ENCODE data around the gene PEX7. TPM values are rescaled to one million over a fixed set of nuclear protein-coding genes. Genes with fewer than 3 reads are reported as not detected.

The PEX7 gene
- polyA plus RNA-seq, 3 donors: 3.0 to 6.1 (median 3.9) TPM

DNA sequence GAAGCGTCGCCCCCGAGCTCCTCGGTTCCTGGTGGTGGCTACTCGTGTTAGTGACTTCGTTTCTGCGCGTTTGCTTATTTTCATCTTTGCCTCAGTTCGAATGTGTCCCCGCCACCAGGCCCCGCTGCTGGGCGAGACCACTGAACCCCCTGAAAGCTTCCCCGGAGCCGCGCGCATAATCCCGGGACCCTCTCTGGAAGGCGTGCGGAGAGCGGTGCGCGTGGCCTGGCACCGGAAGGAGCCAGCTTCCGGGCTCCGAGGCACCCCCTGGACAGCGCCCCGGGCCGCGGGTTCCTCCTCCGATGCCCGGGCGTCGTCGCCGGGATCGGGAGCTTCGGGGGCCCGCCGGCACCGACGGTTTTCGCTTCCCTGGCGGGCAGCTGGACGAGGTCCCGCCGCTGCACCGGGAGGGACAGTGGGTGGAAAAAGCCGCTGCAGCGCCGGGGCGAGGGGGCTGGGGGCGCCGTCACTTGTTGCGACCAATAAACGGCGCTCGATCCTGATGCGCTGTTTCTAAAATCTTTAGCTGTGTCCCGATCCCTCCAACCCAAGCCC is 99.1 kb downstream of the PEX7 start:
- peaks cover 0 to 28% of the 10 kb centered on the region in 2 donors for H3K9me3 ChIP-seq (replicated peaks in 1 of 2; ENCODE audit: control insufficient read depth in 1 of 2, insufficient read depth in 1 of 2, low read length in 2 of 2)
- H3K27me3 ChIP-seq (ENCODE audit: control insufficient read depth in 2 of 2, insufficient read depth in 2 of 2, low read length in 2 of 2): peaks cover 55 to 79% of the 10 kb centered on the region in 2 donors
- H3K36me3 ChIP-seq (replicated peaks in 1 of 2; ENCODE audit: control insufficient read depth in 1 of 2, insufficient read depth in 2 of 2, low read length in 2 of 2): no peaks in the 10 kb centered on the region
- TF ChIP-seq, protein P1, sequence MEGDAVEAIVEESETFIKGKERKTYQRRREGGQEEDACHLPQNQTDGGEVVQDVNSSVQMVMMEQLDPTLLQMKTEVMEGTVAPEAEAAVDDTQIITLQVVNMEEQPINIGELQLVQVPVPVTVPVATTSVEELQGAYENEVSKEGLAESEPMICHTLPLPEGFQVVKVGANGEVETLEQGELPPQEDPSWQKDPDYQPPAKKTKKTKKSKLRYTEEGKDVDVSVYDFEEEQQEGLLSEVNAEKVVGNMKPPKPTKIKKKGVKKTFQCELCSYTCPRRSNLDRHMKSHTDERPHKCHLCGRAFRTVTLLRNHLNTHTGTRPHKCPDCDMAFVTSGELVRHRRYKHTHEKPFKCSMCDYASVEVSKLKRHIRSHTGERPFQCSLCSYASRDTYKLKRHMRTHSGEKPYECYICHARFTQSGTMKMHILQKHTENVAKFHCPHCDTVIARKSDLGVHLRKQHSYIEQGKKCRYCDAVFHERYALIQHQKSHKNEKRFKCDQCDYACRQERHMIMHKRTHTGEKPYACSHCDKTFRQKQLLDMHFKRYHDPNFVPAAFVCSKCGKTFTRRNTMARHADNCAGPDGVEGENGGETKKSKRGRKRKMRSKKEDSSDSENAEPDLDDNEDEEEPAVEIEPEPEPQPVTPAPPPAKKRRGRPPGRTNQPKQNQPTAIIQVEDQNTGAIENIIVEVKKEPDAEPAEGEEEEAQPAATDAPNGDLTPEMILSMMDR (IDR thresholded peaks at IDR 0.05): no peak
- no peaks in the 10 kb centered on the region for H4K20me1 ChIP-seq (ENCODE audit: insufficient read depth, low read length)
- no peak overlapping the region for H3K27ac ChIP-seq (ENCODE audit: low read depth in 1 of 2, low read length in 2 of 2)
- Mint-ChIP-seq H3K4me1 (peaks cover 35% of the 10 kb centered on the region), H3K4me3 (peak overlapping the region; percentile 79 to 92), H3K27me3 (ENCODE audit: low read depth in 3 of 3) (peaks cover 75 to 87% (median 75%) of the 10 kb centered on the region in 3 donors), H3K36me3 (peaks cover 3 to 12% of the 10 kb centered on the region in 2 donors), H3K9me3 (peaks cover 0 to 20% (median 14%) of the 10 kb centered on the region in 7 donors), H3K27ac (peak overlapping the region in 2 of 7 donors; percentile 36 to 66)
- 1% methylated on average over 57 of the region's 59 CpGs for WGBS (ENCODE audit: insufficient coverage)
- peak overlapping the region; percentile 59 for H2AFZ ChIP-seq (ENCODE audit: insufficient read depth, low read depth, low read length, poor library complexity, severe bottlenecking)
- peaks cover 34 to 41% of the 10 kb centered on the region in 2 donors for H3K4me1 ChIP-seq (ENCODE audit: control insufficient read depth in 1 of 2, insufficient read depth in 2 of 2, low read length in 2 of 2)
- H3K4me3 ChIP-seq (replicated peaks in 1 of 3; ENCODE audit: low read depth in 2 of 3, low read length in 3 of 3): peak overlapping the region; percentile 28 to 74 (median 28)
- no peaks in the 10 kb centered on the region for H3K79me2 ChIP-seq (ENCODE audit: insufficient read depth, low read length)
- DNase-seq: no peak
- intact Hi-C loops (cut with micrococcal nuclease): no loop called here
- H3K4me2 ChIP-seq (replicated peaks; ENCODE audit: extremely low read depth, low read length, poor library complexity, severe bottlenecking): peak overlapping the region; percentile 79
- peak overlapping the region; percentile 27 for H3K9ac ChIP-seq (ENCODE audit: insufficient read depth, low read length, poor library complexity, severe bottlenecking)

- peaks cover 35% of the 10 kb centered on the region for H3K4me1 Mint-ChIP-seq
- WGBS (ENCODE audit: insufficient coverage): under 1% methylated on average over 77 of the region's 86 CpGs
- Histone ChIP-seq H3K27ac (ENCODE audit: low read depth in 1 of 2, low read length in 2 of 2) (no peak within 1 kb of the TSS), H3K9ac (ENCODE audit: insufficient read depth, low read length, poor library complexity, severe bottlenecking) (peak within 1 kb of the TSS; percentile 27), H3K4me3 (replicated peaks in 1 of 3; ENCODE audit: low read depth in 2 of 3, low read length in 3 of 3) (peak within 1 kb of the TSS; percentile 28 to 74 (median 28)), H3K27me3 (ENCODE audit: control insufficient read depth in 2 of 2, insufficient read depth in 2 of 2, low read length in 2 of 2) (peaks cover 55 to 81% of the 10 kb centered on the region in 2 donors), H3K79me2 (ENCODE audit: insufficient read depth, low read length) (no peaks in the 10 kb centered on the region), H3K9me3 (replicated peaks in 1 of 2; ENCODE audit: control insufficient read depth in 1 of 2, insufficient read depth in 1 of 2, low read length in 2 of 2) (peaks cover 0 to 28% of the 10 kb centered on the region in 2 donors), H3K4me1 (ENCODE audit: control insufficient read depth in 1 of 2, insufficient read depth in 2 of 2, low read length in 2 of 2) (peaks cover 34 to 41% of the 10 kb centered on the region in 2 donors), H2AFZ (ENCODE audit: insufficient read depth, low read depth, low read length, poor library complexity, severe bottlenecking) (peak within 1 kb of the TSS; percentile 59), H3K36me3 (replicated peaks in 1 of 2; ENCODE audit: control insufficient read depth in 1 of 2, insufficient read depth in 2 of 2, low read length in 2 of 2) (no peaks in the 10 kb centered on the region), H3K4me2 (replicated peaks; ENCODE audit: extremely low read depth, low read length, poor library complexity, severe bottlenecking) (peak within 1 kb of the TSS; percentile 79), H4K20me1 (ENCODE audit: insufficient read depth, low read length) (no peaks in the 10 kb centered on the region)
- peak within 1 kb of the TSS; percentile 79 to 92 for H3K4me3 Mint-ChIP-seq
- peaks cover 75 to 88% (median 77%) of the 10 kb centered on the region in 3 donors for H3K27me3 Mint-ChIP-seq (ENCODE audit: low read depth in 3 of 3)
- intact Hi-C loops (cut with micrococcal nuclease): no loop called here
- peak within 1 kb of the TSS in 3 of 7 donors; percentile 36 to 66 (median 42) for H3K27ac Mint-ChIP-seq
- peaks cover 0 to 20% (median 14%) of the 10 kb centered on the region in 7 donors for H3K9me3 Mint-ChIP-seq
- peak; percentile 38 to 56 (median 38) for DNase-seq
- H3K36me3 Mint-ChIP-seq: peaks cover 0 to 10% of the 10 kb centered on the region in 2 donors
- TF ChIP-seq, protein P1 (IDR thresholded peaks at IDR 0.05): no peak
Observed at GRCh38 chr6:136921936-136922684, 99.7 kb downstream of the PEX7 start, which contains the start of gene SLC35D3. Gene SLC35D3, plus strand, starts transcription at chr6:136922301. Its CDS starts 128 bp downstream, at chr6:136922429.
